H1 (cell line): ENCODE data around the gene MZT1. TPM values are rescaled to one million over a fixed set of nuclear protein-coding genes. Genes with fewer than 3 reads are reported as not detected.

Experiments used
- CTCF ChIA-PET: fragments of 300-600 bp; sonication (Branson Sonifier 250); formaldehyde crosslinking; loops from one replicate; lab custom pipeline; 2021; ENCODE audit not compliant: partially characterized antibody; lab: Charles Lee
- POLR2A ChIA-PET: fragments of 300-600 bp; sonication (Branson Sonifier 250); formaldehyde crosslinking; loops from one replicate; lab custom pipeline; 2021; ENCODE audit warnings: inconsistent platforms; ENCODE audit not compliant: partially characterized antibody; lab: Charles Lee
- DNase-seq, 2 experiments: peaks; one replicate each; pipeline versions ENCODE4 v3.0.0 to v3.0.0-alpha.2; 2010 to 2022; ENCODE audit warnings: low spot score in 2 of 2, low read depth in 1 of 2, mixed read lengths in 1 of 2
- FAIRE-seq: peaks from 2 replicates; lab custom pipeline; 2011; peaks lifted over from hg19 to GRCh38; lab: Jason Lieb, UNC
- H2AFZ ChIP-seq: 2 replicates; pipeline ENCODE4 v1.8.1; 2012; ENCODE audit warnings: low read length, inconsistent platforms
- H2AK5ac ChIP-seq: 2 replicates; pipeline ENCODE4 v1.6.1; 2013; ENCODE audit warnings: low read depth, low read length
- H2BK120ac ChIP-seq: replicated peaks from 2 replicates; pipeline ENCODE3; 2013; ENCODE audit warnings: low read depth, low read length, inconsistent platforms
- H2BK12ac ChIP-seq: 2 replicates; pipeline ENCODE4 v1.6.1; 2013; ENCODE audit warnings: low read depth, low read length
- H2BK15ac ChIP-seq: 2 replicates; pipeline ENCODE4 v1.6.1; 2013; ENCODE audit warnings: low read length
- H2BK20ac ChIP-seq: 2 replicates; pipeline ENCODE4 v1.6.1; 2013; ENCODE audit warnings: low read length
- H2BK5ac ChIP-seq: 2 replicates; pipeline ENCODE4 v1.6.1; 2013; ENCODE audit warnings: low read depth, low read length
- H3K14ac ChIP-seq: 2 replicates; pipeline ENCODE4 v1.6.1; 2013; ENCODE audit warnings: inconsistent platforms; ENCODE audit not compliant: insufficient read length
- H3K18ac ChIP-seq: 2 replicates; pipeline ENCODE4 v1.6.1; 2013; ENCODE audit warnings: low read length; ENCODE audit errors: extremely low read depth
- H3K23ac ChIP-seq: 2 replicates; pipeline ENCODE4 v1.6.1; 2013; ENCODE audit warnings: inconsistent platforms; ENCODE audit not compliant: insufficient read length
- H3K23me2 ChIP-seq: 2 replicates; pipeline ENCODE4 v1.6.1; 2013; ENCODE audit warnings: low read depth, low read length
- H3K27ac ChIP-seq: 2 replicates; pipeline ENCODE4 v1.6.1; 2011; ENCODE audit warnings: low read depth, low read length, inconsistent platforms
- H3K27me3 ChIP-seq, 4 experiments: replicated peaks in 1 of 4; 1 replicate in 1 of 4; 2 replicates in 3 of 4; pipeline versions ENCODE4 v1.6.1 to v1.8.1; 2011 to 2013; ENCODE audit warnings: low read length in 3 of 4, mild to moderate bottlenecking in 3 of 4, inconsistent platforms in 2 of 4, mixed read lengths in 2 of 4, moderate library complexity in 1 of 4; ENCODE audit not compliant: control insufficient read depth in 3 of 4, insufficient read depth in 3 of 4; ENCODE audit errors: extremely low read depth in 1 of 4
- H3K36me3 ChIP-seq, 4 experiments: 2 replicates each; pipeline versions ENCODE4 v1.6.1 to v1.8.1; 2011 to 2013; ENCODE audit warnings: mild to moderate bottlenecking in 4 of 4, low read length in 3 of 4, moderate library complexity in 2 of 4, control low read depth in 1 of 4, inconsistent platforms in 1 of 4; ENCODE audit not compliant: insufficient read depth in 4 of 4, control insufficient read depth in 2 of 4
- H3K4ac ChIP-seq: replicated peaks from 2 replicates; pipeline ENCODE3; 2013; ENCODE audit warnings: low read length, low read depth, mixed read lengths, inconsistent platforms; ENCODE audit not compliant: insufficient read length
- H3K4me1 ChIP-seq, 4 experiments: replicated peaks in 1 of 4; 1 replicate in 1 of 4; 2 replicates in 3 of 4; pipeline versions ENCODE4 v1.6.1 to v1.8.1; 2011 to 2013; ENCODE audit warnings: low read length in 3 of 4, inconsistent platforms in 2 of 4, mixed read lengths in 1 of 4; ENCODE audit not compliant: insufficient read depth in 4 of 4, control insufficient read depth in 3 of 4
- H3K4me2 ChIP-seq, 2 experiments: 2 replicates each; pipeline versions ENCODE4 v1.6.1 to v1.8.1; 2011 to 2013; ENCODE audit warnings: low read depth in 2 of 2, low read length in 2 of 2, control low read depth in 1 of 2, inconsistent platforms in 1 of 2, mild to moderate bottlenecking in 1 of 2; ENCODE audit not compliant: insufficient read depth in 1 of 2
- H3K4me3 ChIP-seq, 4 experiments: fragments of 200-600, 300-600 bp in 1 of 4; sonication (generic), shearing (Covaris generic), sonication (Bioruptor Twin) in 1 of 4; 2 replicates each; pipeline versions ENCODE4 v1.5.1 to v1.8.1; 2011 to 2016; ENCODE audit warnings: low read length in 4 of 4, low read depth in 3 of 4, control low read depth in 2 of 4, inconsistent platforms in 2 of 4, mild to moderate bottlenecking in 2 of 4, mixed read lengths in 1 of 4, moderate library complexity in 1 of 4; ENCODE audit not compliant: insufficient read depth in 2 of 4; ENCODE audit errors: extremely low read depth in 1 of 4
- H3K56ac ChIP-seq: replicated peaks from 2 replicates; pipeline ENCODE3; 2013; ENCODE audit warnings: low read depth, mild to moderate bottlenecking, mixed read lengths, low read length, inconsistent platforms; ENCODE audit not compliant: insufficient read length
- H3K79me1 ChIP-seq: 2 replicates; pipeline ENCODE4 v1.6.1; 2013; ENCODE audit warnings: low read depth, low read length, control low read depth
- H3K79me2 ChIP-seq, 2 experiments: 2 replicates each; pipeline versions ENCODE4 v1.6.1 to v1.8.1; 2012 to 2013; ENCODE audit warnings: low read length in 2 of 2, mild to moderate bottlenecking in 2 of 2, inconsistent platforms in 1 of 2; ENCODE audit not compliant: insufficient read depth in 2 of 2, control insufficient read depth in 1 of 2
- H3K9ac ChIP-seq, 4 experiments: replicated peaks in 1 of 4; 1 replicate in 1 of 4; 2 replicates in 3 of 4; pipeline versions ENCODE4 v1.6.1 to v1.8.1; 2011 to 2013; ENCODE audit warnings: low read depth in 3 of 4, low read length in 3 of 4, control low read depth in 2 of 4, mild to moderate bottlenecking in 2 of 4, moderate library complexity in 2 of 4, inconsistent platforms in 1 of 4; ENCODE audit errors: extremely low read depth in 1 of 4
- H3K9me3 ChIP-seq, 2 experiments: 2 replicates each; pipeline versions ENCODE4 v1.6.1 to v1.8.1; 2012 to 2013; ENCODE audit warnings: mild to moderate bottlenecking in 2 of 2, moderate library complexity in 2 of 2, control low read depth in 1 of 2, inconsistent platforms in 1 of 2, low read depth in 1 of 2, low read length in 1 of 2, mixed read lengths in 1 of 2; ENCODE audit not compliant: insufficient read depth in 2 of 2
- H4K20me1 ChIP-seq, 2 experiments: replicated peaks in 1 of 2; 2 replicates each; pipeline versions ENCODE3 to v1.8.1; 2011 to 2013; ENCODE audit warnings: inconsistent platforms in 2 of 2, low read length in 2 of 2, mild to moderate bottlenecking in 1 of 2; ENCODE audit not compliant: insufficient read depth in 2 of 2, control insufficient read depth in 1 of 2
- H4K5ac ChIP-seq: 2 replicates; pipeline ENCODE4 v1.6.1; 2013; ENCODE audit warnings: low read length, low read depth, mixed read lengths, inconsistent platforms; ENCODE audit not compliant: insufficient read length
- H4K8ac ChIP-seq: 2 replicates; pipeline ENCODE4 v1.8.0; 2013; ENCODE audit warnings: mild to moderate bottlenecking, moderate library complexity, low read length, inconsistent platforms; ENCODE audit not compliant: insufficient read depth; ENCODE audit errors: extremely low read depth
- H4K91ac ChIP-seq: replicated peaks from 2 replicates; pipeline ENCODE3; 2013; ENCODE audit warnings: low read length, mixed read lengths, inconsistent platforms; ENCODE audit not compliant: insufficient read length
- ASH2L ChIP-seq: fragments of 200-600, 300-600 bp; sonication (generic); IDR thresholded peaks from one replicate; pipeline ENCODE4 v1.7.1; 2017; ENCODE audit warnings: low read length
- ATF3 ChIP-seq: IDR thresholded peaks from 2 replicates; pipeline ENCODE4 v1.6.1; 2011; ENCODE audit warnings: low read depth, mild to moderate bottlenecking, low read length; ENCODE audit not compliant: insufficient read depth
- CEBPB ChIP-seq: IDR thresholded peaks from 2 replicates; pipeline ENCODE4 v1.6.1; 2012; ENCODE audit warnings: low read depth, low read length
- CTCF ChIP-seq, 3 experiments: IDR thresholded peaks; 1 replicate in 2 of 3; 2 replicates in 1 of 3; pipeline versions ENCODE4 v1.5.1 to v1.6.1; 2011; ENCODE audit warnings: low read length in 3 of 3, mild to moderate bottlenecking in 3 of 3, inconsistent platforms in 2 of 3, low read depth in 1 of 3, moderate library complexity in 1 of 3; ENCODE audit not compliant: insufficient read depth in 1 of 3; ENCODE audit errors: control extremely low read depth in 1 of 3
- KDM1A ChIP-seq: fragments of 200-600, 300-600 bp; sonication (generic); IDR thresholded peaks from 2 replicates; pipeline ENCODE4 v1.7.1; 2016; ENCODE audit warnings: mild to moderate bottlenecking, low read length, borderline replicate concordance
- polyA plus RNA-seq, 7 experiments: library from polyadenylated mRNA; depleted of rRNA in 3 of 7; stranded (reverse) in 5 of 7; unstranded in 2 of 7; fragments of >200 nt in 5 of 7; fragments of 200-250 nt in 2 of 7; gene quantifications; 1 replicate in 5 of 7; 2 replicates in 1 of 7; 4 replicates in 1 of 7; pipeline versions ENCODE4 v1.2.1 to v1.2.3, GENCODE V29; 2011 to 2013; ENCODE audit warnings: missing spikeins in 2 of 7, mixed read lengths in 2 of 7
- total RNA-seq: library from RNA; stranded (reverse); fragmentation: NEBNext Ultra II Directional; extraction: Animal tissue kit (Norgen Biotek cat#: 25700); gene quantifications from 2 replicates; pipeline ENCODE4 v1.2.1, GENCODE V29; 2021

Gene MZT1
- total and polyA plus RNA-seq, 2 of the 8 experiments (the other 6 are each of a cell fraction or from before 2014, with no cell fraction given), result 8.8 to 25.2 TPM

GRCh38 chr13:72662548-72662947 lies 64.9 kb downstream of the MZT1 start:
- ChIA-PET CTCF (no interaction called here), POLR2A (no interaction called here)
- Histone ChIP-seq H3K4me3 (no peak overlapping the region), H3K23me2 (no peaks in the 10 kb centered on the region), H3K18ac (no peak overlapping the region), H4K8ac (no peak overlapping the region), H2BK20ac (no peak overlapping the region), H3K4ac (no peak overlapping the region), H3K4me2 (no peak overlapping the region), H4K5ac (no peak overlapping the region), H2BK12ac (no peak overlapping the region), H3K27ac (no peak overlapping the region), H4K20me1 (no peaks in the 10 kb centered on the region), H3K14ac (no peak overlapping the region), H3K4me1 (no peaks in the 10 kb centered on the region), H4K91ac (no peak overlapping the region), H2AK5ac (no peak overlapping the region), H2BK120ac (no peak overlapping the region), H3K9me3 (no peaks in the 10 kb centered on the region), H3K27me3 (no peaks in the 10 kb centered on the region), H3K9ac (no peak overlapping the region), H2AFZ (no peak overlapping the region), H2BK5ac (no peak overlapping the region), H3K56ac (no peak overlapping the region), H3K79me1 (no peaks in the 10 kb centered on the region; the same call in 1 of the 2 replicates), H3K79me2 (no peaks in the 10 kb centered on the region)
- DNase-seq (no peak), FAIRE-seq (no peak)
- no peak for TF ChIP-seq KDM1A
- TF ChIP-seq ATF3, result no peak
- TF ChIP-seq CEBPB, result no peak
- TF ChIP-seq CTCF (IDR thresholded peaks at IDR 0.05; ENCODE audit: control extremely low read depth in 1 of 3, insufficient read depth in 1 of 3, low read depth in 1 of 3, low read length in 3 of 3), result no peak
- no peak for TF ChIP-seq ASH2L
- TF ChIP-seq, all 59 proteins: peak for 0
- Histone ChIP-seq H2BK15ac (no peak overlapping the region), H3K23ac (no peak overlapping the region), H3K36me3 (no peaks in the 10 kb centered on the region)
